Measurements from ENCODE around the gene PPM1K. TPM values are rescaled to one million over a fixed set of nuclear protein-coding genes. Genes with fewer than 3 reads are reported as not detected.

Gene PPM1K
- total and polyA plus RNA-seq, 2 experiments from 2014 or later: 9.1 to 12.0 TPM

DNA sequence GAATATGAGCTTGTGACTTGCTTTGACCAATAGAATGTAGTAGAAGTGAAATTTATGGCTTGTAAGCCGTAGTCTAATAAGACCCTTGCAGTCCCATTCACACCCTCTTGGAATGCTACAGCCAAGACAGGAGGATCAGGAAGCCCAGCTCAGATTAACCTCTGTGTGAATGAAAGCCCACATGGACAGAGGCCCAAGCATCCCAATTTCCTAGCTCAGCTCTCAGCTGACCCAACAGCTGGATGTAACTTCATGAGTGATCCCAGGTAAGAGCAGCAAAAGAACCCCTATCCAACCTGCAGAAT lies 12.8 kb upstream of the PPM1K start:
- Histone ChIP-seq H3K79me2 (replicated peaks; ENCODE audit: insufficient read depth) (no peaks in the 10 kb centered on the region), H3K27ac (ENCODE audit: low read depth) (no peak overlapping the region), H3K27me3 (ENCODE audit: insufficient read depth) (no peaks in the 10 kb centered on the region), H2AFZ (0 out of 2 replicates have a peak overlapping the region, but pooled peaks have one; percentile 32), H4K20me1 (replicated peaks; ENCODE audit: insufficient read depth) (no peaks in the 10 kb centered on the region), H3K9me2 (ENCODE audit: insufficient read depth) (peaks cover 3% of the 10 kb centered on the region; the same call in 1 of the 2 replicates), H3K36me3 (ENCODE audit: insufficient read depth) (no peaks in the 10 kb centered on the region), H3K4me3 (no peak overlapping the region), H3K4me2 (no peak overlapping the region), H3F3A (replicated peaks; ENCODE audit: low read depth) (no peaks in the 10 kb centered on the region), H3K4me1 (ENCODE audit: insufficient read depth) (no peaks in the 10 kb centered on the region)
- peaks cover 6% of the 10 kb centered on the region for H3K27me3 Mint-ChIP-seq (ENCODE audit: insufficient read depth, low read depth, poor library complexity)
- H3K36me3 Mint-ChIP-seq (ENCODE audit: low read depth): no peaks in the 10 kb centered on the region
- peak; percentile 85 for ATAC-seq
- H3K4me1 Mint-ChIP-seq: no peaks in the 10 kb centered on the region
- no peaks in the 10 kb centered on the region for H3K9me3 Mint-ChIP-seq
- DNase-seq (ENCODE audit: low spot score): peak; percentile 44
- no peak overlapping the region for H3K4me3 Mint-ChIP-seq
- no peak for TF ChIP-seq ZNF114 (CRISPR knock-in tag; IDR thresholded peaks at IDR 0.05)
- TF ChIP-seq POLR2AphosphoS5 (IDR thresholded peaks at IDR 0.05; ENCODE audit: low read depth): no peak
- no peak for TF ChIP-seq CREB1 (CRISPR knock-in tag; IDR thresholded peaks at IDR 0.05; ENCODE audit: low read depth)
- TF ChIP-seq STAT1 (IDR thresholded peaks at IDR 0.05; ENCODE audit: unreplicated experiment): no peak
- TF ChIP-seq JUNB (IDR thresholded peaks at IDR 0.05; ENCODE audit: unreplicated experiment): no peak
- TF ChIP-seq, protein P1, sequence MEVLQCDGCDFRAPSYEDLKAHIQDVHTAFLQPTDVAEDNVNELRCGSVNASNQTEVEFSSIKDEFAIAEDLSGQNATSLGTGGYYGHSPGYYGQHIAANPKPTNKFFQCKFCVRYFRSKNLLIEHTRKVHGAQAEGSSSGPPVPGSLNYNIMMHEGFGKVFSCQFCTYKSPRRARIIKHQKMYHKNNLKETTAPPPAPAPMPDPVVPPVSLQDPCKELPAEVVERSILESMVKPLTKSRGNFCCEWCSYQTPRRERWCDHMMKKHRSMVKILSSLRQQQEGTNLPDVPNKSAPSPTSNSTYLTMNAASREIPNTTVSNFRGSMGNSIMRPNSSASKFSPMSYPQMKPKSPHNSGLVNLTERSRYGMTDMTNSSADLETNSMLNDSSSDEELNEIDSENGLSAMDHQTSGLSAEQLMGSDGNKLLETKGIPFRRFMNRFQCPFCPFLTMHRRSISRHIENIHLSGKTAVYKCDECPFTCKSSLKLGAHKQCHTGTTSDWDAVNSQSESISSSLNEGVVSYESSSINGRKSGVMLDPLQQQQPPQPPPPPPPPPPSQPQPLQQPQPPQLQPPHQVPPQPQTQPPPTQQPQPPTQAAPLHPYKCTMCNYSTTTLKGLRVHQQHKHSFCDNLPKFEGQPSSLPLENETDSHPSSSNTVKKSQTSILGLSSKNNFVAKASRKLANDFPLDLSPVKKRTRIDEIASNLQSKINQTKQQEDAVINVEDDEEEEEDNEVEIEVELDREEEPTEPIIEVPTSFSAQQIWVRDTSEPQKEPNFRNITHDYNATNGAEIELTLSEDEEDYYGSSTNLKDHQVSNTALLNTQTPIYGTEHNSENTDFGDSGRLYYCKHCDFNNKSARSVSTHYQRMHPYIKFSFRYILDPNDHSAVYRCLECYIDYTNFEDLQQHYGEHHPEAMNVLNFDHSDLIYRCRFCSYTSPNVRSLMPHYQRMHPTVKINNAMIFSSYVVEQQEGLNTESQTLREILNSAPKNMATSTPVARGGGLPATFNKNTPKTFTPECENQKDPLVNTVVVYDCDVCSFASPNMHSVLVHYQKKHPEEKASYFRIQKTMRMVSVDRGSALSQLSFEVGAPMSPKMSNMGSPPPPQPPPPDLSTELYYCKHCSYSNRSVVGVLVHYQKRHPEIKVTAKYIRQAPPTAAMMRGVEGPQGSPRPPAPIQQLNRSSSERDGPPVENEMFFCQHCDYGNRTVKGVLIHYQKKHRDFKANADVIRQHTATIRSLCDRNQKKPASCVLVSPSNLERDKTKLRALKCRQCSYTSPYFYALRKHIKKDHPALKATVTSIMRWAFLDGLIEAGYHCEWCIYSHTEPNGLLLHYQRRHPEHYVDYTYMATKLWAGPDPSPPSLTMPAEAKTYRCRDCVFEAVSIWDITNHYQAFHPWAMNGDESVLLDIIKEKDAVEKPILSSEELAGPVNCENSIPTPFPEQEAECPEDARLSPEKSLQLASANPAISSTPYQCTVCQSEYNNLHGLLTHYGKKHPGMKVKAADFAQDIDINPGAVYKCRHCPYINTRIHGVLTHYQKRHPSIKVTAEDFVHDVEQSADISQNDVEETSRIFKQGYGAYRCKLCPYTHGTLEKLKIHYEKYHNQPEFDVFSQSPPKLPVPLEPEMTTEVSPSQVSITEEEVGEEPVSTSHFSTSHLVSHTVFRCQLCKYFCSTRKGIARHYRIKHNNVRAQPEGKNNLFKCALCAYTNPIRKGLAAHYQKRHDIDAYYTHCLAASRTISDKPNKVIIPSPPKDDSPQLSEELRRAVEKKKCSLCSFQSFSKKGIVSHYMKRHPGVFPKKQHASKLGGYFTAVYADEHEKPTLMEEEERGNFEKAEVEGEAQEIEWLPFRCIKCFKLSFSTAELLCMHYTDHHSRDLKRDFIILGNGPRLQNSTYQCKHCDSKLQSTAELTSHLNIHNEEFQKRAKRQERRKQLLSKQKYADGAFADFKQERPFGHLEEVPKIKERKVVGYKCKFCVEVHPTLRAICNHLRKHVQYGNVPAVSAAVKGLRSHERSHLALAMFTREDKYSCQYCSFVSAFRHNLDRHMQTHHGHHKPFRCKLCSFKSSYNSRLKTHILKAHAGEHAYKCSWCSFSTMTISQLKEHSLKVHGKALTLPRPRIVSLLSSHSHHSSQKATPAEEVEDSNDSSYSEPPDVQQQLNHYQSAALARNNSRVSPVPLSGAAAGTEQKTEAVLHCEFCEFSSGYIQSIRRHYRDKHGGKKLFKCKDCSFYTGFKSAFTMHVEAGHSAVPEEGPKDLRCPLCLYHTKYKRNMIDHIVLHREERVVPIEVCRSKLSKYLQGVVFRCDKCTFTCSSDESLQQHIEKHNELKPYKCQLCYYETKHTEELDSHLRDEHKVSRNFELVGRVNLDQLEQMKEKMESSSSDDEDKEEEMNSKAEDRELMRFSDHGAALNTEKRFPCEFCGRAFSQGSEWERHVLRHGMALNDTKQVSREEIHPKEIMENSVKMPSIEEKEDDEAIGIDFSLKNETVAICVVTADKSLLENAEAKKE (CRISPR knock-in tag; IDR thresholded peaks at IDR 0.05): no peak
- TF ChIP-seq EZH2phosphoT487 (IDR thresholded peaks at IDR 0.05; ENCODE audit: unreplicated experiment): no peak
- TF ChIP-seq ZNF331 (CRISPR knock-in tag; IDR thresholded peaks at IDR 0.05; ENCODE audit: low read depth): no peak
- TF ChIP-seq, protein P2, sequence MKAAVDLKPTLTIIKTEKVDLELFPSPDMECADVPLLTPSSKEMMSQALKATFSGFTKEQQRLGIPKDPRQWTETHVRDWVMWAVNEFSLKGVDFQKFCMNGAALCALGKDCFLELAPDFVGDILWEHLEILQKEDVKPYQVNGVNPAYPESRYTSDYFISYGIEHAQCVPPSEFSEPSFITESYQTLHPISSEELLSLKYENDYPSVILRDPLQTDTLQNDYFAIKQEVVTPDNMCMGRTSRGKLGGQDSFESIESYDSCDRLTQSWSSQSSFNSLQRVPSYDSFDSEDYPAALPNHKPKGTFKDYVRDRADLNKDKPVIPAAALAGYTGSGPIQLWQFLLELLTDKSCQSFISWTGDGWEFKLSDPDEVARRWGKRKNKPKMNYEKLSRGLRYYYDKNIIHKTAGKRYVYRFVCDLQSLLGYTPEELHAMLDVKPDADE (IDR thresholded peaks at IDR 0.05): no peak
- TF ChIP-seq, protein P3, sequence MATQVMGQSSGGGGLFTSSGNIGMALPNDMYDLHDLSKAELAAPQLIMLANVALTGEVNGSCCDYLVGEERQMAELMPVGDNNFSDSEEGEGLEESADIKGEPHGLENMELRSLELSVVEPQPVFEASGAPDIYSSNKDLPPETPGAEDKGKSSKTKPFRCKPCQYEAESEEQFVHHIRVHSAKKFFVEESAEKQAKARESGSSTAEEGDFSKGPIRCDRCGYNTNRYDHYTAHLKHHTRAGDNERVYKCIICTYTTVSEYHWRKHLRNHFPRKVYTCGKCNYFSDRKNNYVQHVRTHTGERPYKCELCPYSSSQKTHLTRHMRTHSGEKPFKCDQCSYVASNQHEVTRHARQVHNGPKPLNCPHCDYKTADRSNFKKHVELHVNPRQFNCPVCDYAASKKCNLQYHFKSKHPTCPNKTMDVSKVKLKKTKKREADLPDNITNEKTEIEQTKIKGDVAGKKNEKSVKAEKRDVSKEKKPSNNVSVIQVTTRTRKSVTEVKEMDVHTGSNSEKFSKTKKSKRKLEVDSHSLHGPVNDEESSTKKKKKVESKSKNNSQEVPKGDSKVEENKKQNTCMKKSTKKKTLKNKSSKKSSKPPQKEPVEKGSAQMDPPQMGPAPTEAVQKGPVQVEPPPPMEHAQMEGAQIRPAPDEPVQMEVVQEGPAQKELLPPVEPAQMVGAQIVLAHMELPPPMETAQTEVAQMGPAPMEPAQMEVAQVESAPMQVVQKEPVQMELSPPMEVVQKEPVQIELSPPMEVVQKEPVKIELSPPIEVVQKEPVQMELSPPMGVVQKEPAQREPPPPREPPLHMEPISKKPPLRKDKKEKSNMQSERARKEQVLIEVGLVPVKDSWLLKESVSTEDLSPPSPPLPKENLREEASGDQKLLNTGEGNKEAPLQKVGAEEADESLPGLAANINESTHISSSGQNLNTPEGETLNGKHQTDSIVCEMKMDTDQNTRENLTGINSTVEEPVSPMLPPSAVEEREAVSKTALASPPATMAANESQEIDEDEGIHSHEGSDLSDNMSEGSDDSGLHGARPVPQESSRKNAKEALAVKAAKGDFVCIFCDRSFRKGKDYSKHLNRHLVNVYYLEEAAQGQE (IDR thresholded peaks at IDR 0.05; ENCODE audit: unreplicated experiment): no peak
- TF ChIP-seq EZH2 (IDR thresholded peaks at IDR 0.05; ENCODE audit: low read depth, unreplicated experiment): no peak
- TF ChIP-seq, protein P4, sequence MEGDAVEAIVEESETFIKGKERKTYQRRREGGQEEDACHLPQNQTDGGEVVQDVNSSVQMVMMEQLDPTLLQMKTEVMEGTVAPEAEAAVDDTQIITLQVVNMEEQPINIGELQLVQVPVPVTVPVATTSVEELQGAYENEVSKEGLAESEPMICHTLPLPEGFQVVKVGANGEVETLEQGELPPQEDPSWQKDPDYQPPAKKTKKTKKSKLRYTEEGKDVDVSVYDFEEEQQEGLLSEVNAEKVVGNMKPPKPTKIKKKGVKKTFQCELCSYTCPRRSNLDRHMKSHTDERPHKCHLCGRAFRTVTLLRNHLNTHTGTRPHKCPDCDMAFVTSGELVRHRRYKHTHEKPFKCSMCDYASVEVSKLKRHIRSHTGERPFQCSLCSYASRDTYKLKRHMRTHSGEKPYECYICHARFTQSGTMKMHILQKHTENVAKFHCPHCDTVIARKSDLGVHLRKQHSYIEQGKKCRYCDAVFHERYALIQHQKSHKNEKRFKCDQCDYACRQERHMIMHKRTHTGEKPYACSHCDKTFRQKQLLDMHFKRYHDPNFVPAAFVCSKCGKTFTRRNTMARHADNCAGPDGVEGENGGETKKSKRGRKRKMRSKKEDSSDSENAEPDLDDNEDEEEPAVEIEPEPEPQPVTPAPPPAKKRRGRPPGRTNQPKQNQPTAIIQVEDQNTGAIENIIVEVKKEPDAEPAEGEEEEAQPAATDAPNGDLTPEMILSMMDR (conservative IDR thresholded peaks at IDR 0.05; ENCODE audit: low read depth in 2 of 2): no peak
- no peak for TF ChIP-seq NANOG (IDR thresholded peaks at IDR 0.05; ENCODE audit: borderline replicate concordance)
- no peak overlapping the region for H3K27ac Mint-ChIP-seq

Data from GM23338 (cell line).